ENCODE results near the gene SELENOW. TPM values are rescaled to one million over a fixed set of nuclear protein-coding genes. Genes with fewer than 3 reads are reported as not detected.

Gene SELENOW
- total and polyA plus RNA-seq, 2 of the 4 experiments (the other 2 are of a cell fraction), result 61.3 to 217 TPM

GRCh38 chr19:47769534-47769933 lies 9.0 kb upstream of the SELENOW start:
- intact Hi-C loops (cut with micrococcal nuclease) (no loop called here), in situ Hi-C loops (cut with MboI; ENCODE audit: low sequenced_read_pairs) (no loop called here), dilution Hi-C loops (cut with HindIII; ENCODE audit: low sequenced_read_pairs, unreplicated experiment) (no loop called here)
- no peak overlapping the region for H4K8ac ChIP-seq (ENCODE audit: low read depth in 2 of 2, low read length in 2 of 2)
- H3K56ac ChIP-seq (ENCODE audit: extremely low read depth, insufficient read depth, low read length), result no peak overlapping the region
- no peak overlapping the region for H3K27ac ChIP-seq (ENCODE audit: insufficient read depth, low read length)
- H3K9ac ChIP-seq (ENCODE audit: low read depth, low read length), result no peak overlapping the region
- H3K4me3 ChIP-seq (ENCODE audit: insufficient read depth, low read depth, low read length), result no peak overlapping the region
- ChIA-PET CTCF (no interaction called here), POLR2A (ENCODE audit: unreplicated experiment) (no interaction called here)
- H2AFZ ChIP-seq (replicated peaks; ENCODE audit: low read length, poor library complexity), result no peak overlapping the region
- H2BK20ac ChIP-seq (ENCODE audit: low read depth, low read length), result no peak overlapping the region
- no peak overlapping the region for H2AK9ac ChIP-seq (replicated peaks; ENCODE audit: low read depth, low read length, poor library complexity)
- no peaks in the 10 kb centered on the region for H3K4me1 ChIP-seq (ENCODE audit: control insufficient read depth, insufficient read depth, low read length)
- ATAC-seq (ENCODE audit: low read depth), result no peak
- H3K9me3 ChIP-seq (ENCODE audit: control insufficient read depth, insufficient read depth, low read length), result no peaks in the 10 kb centered on the region
- peaks cover 9% of the 10 kb centered on the region for H3K27me3 ChIP-seq (ENCODE audit: control insufficient read depth, insufficient read depth, low read length)
- H4K91ac ChIP-seq (ENCODE audit: insufficient read depth, low read depth, low read length), result no peak overlapping the region
- DNase-seq, result no peak
- no peak overlapping the region for H2BK5ac ChIP-seq (ENCODE audit: low read depth, low read length, poor library complexity, severe bottlenecking)
- BruUV-seq (replicated peaks), result no TSS peak
- TF ChIP-seq, protein P1, sequence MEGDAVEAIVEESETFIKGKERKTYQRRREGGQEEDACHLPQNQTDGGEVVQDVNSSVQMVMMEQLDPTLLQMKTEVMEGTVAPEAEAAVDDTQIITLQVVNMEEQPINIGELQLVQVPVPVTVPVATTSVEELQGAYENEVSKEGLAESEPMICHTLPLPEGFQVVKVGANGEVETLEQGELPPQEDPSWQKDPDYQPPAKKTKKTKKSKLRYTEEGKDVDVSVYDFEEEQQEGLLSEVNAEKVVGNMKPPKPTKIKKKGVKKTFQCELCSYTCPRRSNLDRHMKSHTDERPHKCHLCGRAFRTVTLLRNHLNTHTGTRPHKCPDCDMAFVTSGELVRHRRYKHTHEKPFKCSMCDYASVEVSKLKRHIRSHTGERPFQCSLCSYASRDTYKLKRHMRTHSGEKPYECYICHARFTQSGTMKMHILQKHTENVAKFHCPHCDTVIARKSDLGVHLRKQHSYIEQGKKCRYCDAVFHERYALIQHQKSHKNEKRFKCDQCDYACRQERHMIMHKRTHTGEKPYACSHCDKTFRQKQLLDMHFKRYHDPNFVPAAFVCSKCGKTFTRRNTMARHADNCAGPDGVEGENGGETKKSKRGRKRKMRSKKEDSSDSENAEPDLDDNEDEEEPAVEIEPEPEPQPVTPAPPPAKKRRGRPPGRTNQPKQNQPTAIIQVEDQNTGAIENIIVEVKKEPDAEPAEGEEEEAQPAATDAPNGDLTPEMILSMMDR (conservative IDR thresholded peaks at IDR 0.05; ENCODE audit: low read depth, low read length), result no peak
- TF ChIP-seq FOS (IDR thresholded peaks at IDR 0.05; ENCODE audit: low read depth, low read length) (no peak), MAZ (IDR thresholded peaks at IDR 0.05; ENCODE audit: borderline replicate concordance, low read depth, low read length) (no peak), RFX5 (IDR thresholded peaks at IDR 0.05; ENCODE audit: low read depth, low read length) (no peak), MXI1 (IDR thresholded peaks at IDR 0.05; ENCODE audit: borderline replicate concordance, low read depth, low read length) (no peak), NFE2L2 (IDR thresholded peaks at IDR 0.05; ENCODE audit: low read depth, low read length) (no peak), SMC3 (IDR thresholded peaks at IDR 0.05; ENCODE audit: low read depth, low read length) (no peak)
- TF ChIP-seq, protein P2, sequence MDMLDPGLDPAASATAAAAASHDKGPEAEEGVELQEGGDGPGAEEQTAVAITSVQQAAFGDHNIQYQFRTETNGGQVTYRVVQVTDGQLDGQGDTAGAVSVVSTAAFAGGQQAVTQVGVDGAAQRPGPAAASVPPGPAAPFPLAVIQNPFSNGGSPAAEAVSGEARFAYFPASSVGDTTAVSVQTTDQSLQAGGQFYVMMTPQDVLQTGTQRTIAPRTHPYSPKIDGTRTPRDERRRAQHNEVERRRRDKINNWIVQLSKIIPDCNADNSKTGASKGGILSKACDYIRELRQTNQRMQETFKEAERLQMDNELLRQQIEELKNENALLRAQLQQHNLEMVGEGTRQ (IDR thresholded peaks at IDR 0.05; ENCODE audit: low read depth, low read length), result no peak
- TF ChIP-seq, protein P3, sequence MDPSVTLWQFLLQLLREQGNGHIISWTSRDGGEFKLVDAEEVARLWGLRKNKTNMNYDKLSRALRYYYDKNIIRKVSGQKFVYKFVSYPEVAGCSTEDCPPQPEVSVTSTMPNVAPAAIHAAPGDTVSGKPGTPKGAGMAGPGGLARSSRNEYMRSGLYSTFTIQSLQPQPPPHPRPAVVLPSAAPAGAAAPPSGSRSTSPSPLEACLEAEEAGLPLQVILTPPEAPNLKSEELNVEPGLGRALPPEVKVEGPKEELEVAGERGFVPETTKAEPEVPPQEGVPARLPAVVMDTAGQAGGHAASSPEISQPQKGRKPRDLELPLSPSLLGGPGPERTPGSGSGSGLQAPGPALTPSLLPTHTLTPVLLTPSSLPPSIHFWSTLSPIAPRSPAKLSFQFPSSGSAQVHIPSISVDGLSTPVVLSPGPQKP (IDR thresholded peaks at IDR 0.05; ENCODE audit: borderline replicate concordance, low read depth, low read length), result no peak
- no peaks in the 10 kb centered on the region for H3K79me1 ChIP-seq (ENCODE audit: low read depth in 1 of 2, low read length in 2 of 2)
- H3K4me2 ChIP-seq (ENCODE audit: low read depth, low read length), result no peak overlapping the region
- no peak overlapping the region for H3K14ac ChIP-seq (replicated peaks; ENCODE audit: low read depth, low read length)
- no peak overlapping the region for H4K5ac ChIP-seq (ENCODE audit: low read depth, low read length)
- H3K4ac ChIP-seq (ENCODE audit: low read depth, low read length), result no peak overlapping the region
- no peak overlapping the region for H3K18ac ChIP-seq (ENCODE audit: low read depth, low read length)
- no peaks in the 10 kb centered on the region for H3K36me3 ChIP-seq (ENCODE audit: control insufficient read depth, insufficient read depth, low read length)
- no peak overlapping the region for H2AK5ac ChIP-seq (ENCODE audit: low read depth, low read length)
- H2BK120ac ChIP-seq (ENCODE audit: low read depth, low read length), result no peak overlapping the region
- no peak overlapping the region for H3K23ac ChIP-seq (ENCODE audit: low read depth, low read length)
- no peaks in the 10 kb centered on the region; the same call in 1 of the 2 replicates for H3K9me1 ChIP-seq (ENCODE audit: insufficient read depth, low read length)
- WGBS, 2 experiments (ENCODE audit: extremely low coverage in 2 of 2, insufficient read length in 1 of 2), result 50% methylated on average over 2 of the region's 3 CpGs; no CpG with 5 or more reads in 1 of the 2 experiments
- no peak overlapping the region for H2BK15ac ChIP-seq (ENCODE audit: low read depth, low read length)
- H4K20me1 ChIP-seq (ENCODE audit: insufficient read depth, low read length), result no peaks in the 10 kb centered on the region

Measured in IMR-90 (cell line).